Inflammatory macrophage (primary cell): ENCODE measurements around the gene SLC16A6.
"Not testable (repeated sequence)": the region's sequence is repeated elsewhere in the genome, so short reads cannot be mapped to it uniquely, and the experiment has no call there.

Experiments
- DNase-seq, 2 donors: peaks; one replicate each; pipeline ENCODE4 v3.0.0-alpha.2; 2020 to 2022

SLC16A6 gene

DNA sequence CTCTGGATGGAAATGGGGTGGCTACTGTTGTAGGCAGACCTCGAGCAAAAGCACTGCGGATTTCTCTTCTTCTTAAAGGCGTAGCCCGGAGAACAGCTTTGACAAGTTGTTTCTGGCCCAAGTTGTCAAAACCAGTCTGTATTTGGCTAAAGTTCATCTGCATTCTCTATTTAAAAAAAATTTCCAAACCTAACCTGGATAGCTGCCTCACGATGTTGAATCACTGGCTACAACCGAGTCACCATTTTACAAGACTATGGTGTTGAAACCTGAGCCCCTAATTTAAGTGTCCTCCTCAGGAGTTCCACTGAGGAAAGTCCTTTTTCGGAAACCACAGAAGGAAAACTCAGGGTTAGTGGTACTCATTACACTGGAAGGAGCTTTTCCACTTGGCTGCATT is 1.5 kb downstream of the SLC16A6 start:
- DNase-seq = peak in 1 of 2 donors; percentile 17

DNA sequence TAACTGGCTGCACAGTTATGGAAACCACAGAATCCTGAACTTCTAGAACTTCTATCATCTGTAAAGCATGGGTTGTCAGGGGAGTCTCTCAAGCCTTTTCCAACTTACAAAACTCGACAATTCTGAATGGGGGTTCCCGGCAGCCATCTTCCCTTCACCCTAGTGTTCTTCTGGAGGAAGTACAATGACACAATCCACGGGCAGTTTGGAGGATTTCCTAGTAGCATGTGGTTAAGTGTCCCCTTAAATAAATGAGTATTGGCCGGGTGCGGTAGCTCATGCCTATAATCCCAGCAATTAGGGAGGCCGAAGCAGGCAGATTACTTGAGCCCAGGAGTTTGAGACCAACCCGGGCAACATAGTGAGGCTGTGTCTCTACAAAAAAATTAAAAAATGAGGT is 2.1 kb downstream of the SLC16A6 start:
- DNase-seq = peak; percentile 80 to 86

DNA sequence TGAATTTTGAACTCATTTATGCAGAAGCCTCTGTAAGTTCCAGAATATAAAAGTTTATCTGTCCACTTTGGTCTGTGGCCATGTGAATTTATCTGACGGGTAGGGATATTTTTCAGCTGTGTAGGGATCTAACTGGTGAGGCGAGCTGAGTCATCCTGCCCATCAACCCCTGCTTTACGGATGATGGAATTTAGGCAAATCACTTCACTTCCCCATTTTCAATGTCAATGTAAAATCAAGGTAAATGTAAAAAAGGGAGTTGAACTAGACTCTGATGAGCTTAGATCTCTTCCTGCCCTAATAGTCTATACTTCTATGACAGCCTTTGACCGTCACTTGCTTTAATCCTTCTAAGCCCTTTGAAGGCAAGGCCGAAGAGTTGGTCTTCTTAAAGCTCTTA is 2.6 kb downstream of the SLC16A6 start:
- peak; percentile 79 to 85 for DNase-seq

DNA sequence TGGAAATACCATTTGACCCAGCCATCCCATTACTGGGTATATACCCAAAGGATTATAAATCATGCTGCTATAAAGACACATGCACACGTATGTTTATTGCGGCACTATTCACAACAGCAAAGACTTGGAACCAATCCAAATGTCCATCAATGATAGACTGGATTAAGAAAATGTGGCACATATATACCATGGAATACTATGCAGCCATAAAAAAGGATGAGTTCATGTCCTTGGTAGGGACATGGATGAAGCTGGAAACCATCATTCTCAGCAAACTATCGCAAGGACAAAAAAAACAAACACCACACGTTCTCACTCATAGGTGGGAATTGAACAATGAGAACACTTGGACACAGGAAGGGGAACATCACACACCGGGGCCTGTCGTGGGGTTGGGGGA is 9.0 kb downstream of the SLC16A6 start:
- DNase-seq = not testable (repeated sequence)

DNA sequence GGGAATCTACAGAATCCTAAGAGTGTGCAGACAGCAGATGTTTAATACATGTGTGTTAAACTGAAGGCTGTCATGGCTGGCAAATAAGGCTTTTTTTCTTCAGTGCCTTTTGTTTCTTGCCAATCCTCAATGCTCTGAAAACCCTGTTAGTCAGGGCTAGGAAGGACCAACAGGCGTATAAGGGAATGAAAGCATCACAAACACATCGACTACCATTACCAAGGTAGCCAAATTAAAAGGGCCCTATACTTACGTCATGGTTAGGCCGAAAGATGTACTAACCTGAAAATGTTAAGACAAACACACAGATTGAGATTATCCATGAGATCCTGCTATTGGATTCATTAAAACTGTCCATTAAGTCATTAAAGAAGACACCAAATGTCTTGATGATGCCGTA is 13.1 kb downstream of the SLC16A6 start:
- DNase-seq = no peak

DNA sequence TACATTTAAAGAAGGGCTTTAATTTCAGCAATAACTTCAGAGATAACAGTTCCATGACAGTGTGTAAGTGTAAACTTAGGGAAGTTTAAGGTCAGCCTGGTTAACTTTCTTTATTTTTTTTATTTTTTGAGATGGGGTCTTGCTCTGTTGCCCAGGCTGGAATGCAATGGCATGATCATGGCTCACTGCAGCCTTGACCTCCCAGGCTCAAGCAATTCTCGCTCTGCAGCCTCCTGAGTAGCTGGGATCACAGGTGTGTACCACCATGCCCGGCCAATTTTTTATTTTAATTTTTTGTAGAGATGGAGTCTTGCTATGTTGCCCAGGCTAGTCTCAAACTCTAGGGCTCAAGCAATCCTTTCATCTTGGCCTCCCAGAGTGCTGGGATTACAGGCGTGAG is 14.6 kb downstream of the SLC16A6 start:
- DNase-seq = not testable (repeated sequence)

DNA sequence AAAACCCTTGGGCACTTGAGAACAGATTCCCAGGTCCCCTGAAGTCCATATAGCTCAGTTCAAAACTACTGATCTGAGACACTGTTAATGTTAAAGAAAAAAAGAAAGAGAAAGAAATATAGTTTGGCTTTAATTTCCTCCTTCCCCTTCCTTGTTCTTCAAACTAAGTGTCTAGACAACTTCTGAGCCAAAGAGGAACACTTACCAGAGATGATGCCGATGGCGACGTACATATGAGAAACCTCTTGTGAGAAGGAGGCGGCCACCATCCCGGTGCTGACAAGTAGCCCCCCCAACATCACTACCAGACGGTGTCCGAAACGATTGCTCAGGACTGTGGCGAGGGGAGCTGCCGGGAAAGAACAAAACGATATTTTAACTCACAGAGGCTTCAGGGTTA is 17.2 kb downstream of the SLC16A6 start:
- peak; percentile 4 to 33 for DNase-seq

DNA sequence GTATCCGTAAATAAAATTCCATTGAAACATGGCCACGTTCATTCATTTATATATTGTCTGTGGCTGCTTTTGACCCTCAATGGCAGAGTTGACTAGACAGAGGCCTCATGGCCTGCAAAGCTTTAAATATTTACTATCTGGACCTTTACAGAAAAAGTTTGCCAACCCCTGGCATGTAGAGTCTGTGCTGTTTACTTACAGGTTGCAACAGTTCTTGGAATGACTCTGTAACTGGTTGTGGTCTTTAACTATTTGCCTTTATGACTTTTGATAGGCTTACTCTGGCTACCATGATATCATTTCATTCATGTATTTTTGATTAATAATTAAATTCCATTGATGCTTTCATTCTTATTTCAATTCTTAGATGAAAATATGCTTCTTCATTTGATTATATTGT is 25.1 kb downstream of the SLC16A6 start:
- not testable (repeated sequence) for DNase-seq

DNA sequence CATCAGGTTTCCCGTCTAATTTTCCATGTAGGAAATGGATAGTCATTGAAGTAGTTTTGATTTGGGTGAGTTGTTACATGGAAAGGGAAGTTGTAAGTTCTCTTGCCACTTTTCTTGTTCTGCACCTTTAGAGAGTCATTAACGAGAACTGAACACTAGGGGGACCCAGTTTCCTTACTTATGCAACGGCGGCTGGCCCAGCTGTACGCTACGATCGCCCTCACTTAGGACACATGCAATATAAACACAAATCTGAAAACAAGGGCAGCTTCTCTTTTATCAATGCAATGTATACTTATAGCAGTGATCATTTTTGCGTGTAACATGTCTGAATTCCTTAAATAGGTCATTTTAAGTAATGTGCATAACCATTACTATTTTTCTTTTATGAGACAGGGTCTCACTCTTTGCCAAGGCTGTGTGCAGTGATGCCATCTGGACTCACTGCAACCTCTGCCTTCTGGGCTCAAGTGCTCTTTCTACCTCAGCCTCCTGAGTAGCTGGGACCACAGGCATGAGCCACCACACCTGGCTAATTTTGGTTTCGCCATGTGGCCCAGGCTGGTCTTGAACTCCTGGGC is 27.7 kb downstream of the SLC16A6 start:
- DNase-seq = peak; percentile 64 to 70

DNA sequence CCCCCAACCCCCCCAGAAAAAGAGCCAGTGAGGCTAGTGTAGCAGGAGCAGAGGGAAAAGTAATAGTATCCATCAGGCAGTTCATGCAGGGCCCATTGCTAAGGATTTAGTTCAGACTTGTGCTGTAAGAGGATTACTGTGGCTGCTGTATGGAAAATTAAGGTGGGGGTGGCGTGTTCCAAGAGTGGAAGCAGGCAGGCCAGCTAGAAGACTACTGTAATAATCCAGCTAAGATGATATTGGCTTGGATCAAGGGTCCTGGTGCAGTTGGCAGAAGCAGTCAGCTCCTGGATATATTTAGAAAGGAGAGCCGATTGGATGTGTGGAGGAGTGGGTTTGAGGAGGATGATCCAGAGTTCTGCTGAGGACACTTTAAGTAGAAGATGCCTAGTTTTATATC is 28.5 kb downstream of the SLC16A6 start:
- DNase-seq = not testable (repeated sequence)

DNA sequence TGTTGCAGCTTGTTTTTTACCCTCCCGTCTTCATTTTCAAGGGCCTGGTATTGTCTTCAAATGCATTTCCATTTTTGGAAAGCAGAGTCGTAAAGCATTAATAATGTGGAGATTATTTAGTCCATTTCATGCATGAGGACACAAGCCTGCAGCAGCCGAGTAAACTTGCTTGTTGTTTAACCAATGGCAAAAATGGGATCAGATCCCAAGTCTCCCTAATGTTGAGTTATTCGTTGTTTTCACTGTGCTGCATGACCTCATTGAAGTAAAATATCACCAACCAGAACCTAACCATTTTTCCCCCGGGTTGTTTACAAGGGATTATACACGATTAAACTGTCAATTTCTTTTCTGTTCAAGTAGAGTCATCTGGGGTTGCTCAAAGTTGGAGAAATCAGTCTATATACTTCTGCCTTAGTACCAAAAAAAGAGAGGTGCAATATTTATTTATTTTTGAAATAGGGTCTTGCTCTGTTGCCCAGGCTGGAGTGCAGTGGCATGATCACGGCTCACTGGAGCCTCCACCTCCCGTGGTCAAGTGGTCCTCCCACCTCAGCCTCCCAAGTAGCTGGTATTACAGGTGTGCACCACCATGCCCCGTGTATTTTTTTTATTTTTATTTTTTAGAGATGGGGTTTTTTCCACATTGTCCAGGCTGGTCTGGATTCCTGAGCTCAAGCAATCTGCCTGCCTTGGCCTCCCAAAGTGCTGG is 30.7 kb downstream of the SLC16A6 start:
- no peak for DNase-seq

DNA sequence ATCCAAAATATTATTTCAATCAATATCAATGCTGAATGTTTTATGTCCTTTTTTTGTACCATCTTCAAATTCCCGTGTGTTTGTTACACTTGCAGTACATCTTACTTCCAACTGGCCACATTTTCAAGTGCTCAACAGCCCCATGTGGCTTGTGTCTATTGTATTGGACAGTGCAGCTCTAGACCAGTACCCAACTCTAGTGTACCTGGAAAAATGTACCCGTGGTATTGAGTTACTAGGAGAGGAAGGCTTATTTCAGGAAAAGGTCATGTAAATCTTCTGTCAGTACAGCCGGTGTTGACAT is 31.3 kb downstream of the SLC16A6 start:
- DNase-seq = not testable (repeated sequence)

DNA sequence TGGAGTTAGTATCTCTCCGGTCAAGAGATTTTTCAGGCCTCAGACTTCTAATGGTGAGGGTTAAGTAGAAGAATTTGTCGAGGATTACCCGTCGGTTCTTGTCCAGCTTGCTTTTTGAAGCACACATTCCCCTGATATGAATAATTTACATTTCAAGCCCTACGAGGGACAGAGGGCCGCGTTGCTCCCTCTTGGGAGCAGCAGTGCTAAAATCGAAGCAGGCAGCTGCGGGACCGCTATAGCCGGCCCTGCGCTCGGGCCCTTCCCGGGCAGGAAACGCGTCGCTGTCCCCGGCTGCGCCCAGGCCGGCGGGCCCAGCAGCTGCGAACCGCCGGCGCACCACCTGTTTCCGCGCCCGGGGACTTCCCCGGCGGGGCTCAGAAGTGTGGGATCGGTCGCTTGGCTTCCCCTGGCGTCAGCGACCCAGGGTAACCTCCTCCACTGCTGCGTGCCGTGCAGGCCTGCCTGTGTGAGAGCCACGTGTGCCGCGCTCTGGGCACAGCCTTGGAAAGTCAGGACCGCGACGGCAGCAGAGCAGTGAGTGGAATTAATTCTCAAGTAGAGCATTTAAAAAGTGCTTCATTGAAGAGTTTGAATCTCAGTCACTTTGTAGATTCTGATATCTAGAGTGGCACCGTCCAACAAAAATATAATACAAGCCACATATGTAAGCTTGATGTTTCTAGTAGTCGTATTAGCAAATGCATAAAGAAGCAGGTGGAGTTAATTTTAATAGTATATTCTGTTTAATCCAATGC is 31.9 kb downstream of the SLC16A6 start:
- peak; percentile 31 to 57 for DNase-seq

DNA sequence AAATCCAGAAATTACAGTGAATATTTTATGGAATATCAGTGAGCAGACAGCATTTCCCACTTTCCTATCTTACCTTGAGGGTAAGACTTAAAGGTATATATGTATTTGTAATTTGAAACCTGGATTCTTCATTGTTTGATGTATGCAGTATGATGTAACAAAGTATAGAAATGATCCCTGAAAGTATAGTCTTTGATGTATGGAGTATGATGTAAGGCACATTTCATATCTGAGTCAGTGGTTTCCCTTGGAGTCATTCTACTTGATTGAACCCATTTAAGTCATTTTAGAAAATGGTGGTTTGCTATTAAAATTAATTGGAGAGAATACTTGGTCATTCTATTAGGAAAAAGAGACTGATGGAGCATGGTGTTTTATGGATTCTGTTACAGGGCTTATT is 33.0 kb downstream of the SLC16A6 start:
- no peak for DNase-seq

DNA sequence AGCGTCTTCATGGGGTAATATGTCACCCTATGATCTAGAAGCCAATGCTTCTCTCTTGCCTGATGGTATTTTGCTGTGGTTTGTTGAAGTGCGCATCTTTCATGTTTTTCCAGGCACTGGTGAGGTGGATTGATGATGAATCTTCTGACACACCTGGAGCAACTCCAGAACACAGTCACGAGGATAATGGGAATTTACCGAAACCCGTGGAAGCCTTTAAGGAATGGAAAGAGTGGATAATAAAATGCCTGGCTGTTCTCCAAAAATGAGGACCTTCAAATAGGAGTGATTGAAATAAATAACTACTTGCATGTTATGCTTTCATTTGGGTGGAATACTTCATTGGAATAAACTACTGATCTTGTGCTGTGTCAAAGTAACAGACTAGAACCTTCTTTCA is 34.2 kb downstream of the SLC16A6 start:
- DNase-seq = not testable (repeated sequence)

DNA sequence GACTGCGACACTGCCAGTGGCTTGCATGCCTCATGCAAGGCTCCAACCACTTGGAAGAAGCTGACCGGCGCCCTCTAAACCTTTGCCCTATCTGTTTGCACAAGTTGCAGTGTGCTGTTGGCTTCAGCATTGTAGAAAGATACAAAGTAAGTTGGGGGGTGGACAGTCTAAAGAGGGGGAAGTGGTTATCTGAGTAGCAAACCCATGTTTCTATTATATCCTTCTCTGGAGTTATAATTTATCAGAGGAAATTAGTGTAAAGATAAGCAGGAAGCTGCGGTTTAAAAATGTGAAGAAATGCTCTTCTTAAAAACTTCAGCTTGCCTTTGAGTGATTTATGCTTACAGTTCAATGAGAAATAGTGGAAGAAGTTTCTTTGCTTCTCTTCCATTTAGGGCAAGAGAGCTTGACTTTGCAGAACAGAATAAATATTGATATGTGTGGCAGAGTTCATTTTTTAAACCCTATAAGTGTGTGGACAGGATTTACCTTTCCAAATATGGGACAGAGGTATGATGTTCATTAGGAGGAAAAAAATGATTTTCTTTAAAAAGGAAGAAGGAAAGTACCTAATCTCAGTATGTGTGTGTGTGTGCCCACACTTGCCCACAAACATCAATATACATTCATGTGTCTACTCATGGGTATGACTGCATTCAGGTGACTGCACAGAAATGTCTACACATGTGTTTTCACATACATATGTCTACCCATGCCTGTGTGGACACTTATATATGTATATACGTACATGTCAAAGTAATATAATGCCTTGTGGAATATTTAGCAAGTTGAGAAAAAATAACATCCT is 35.0 kb downstream of the SLC16A6 start:
- peak; percentile 66 to 81 for DNase-seq

DNA sequence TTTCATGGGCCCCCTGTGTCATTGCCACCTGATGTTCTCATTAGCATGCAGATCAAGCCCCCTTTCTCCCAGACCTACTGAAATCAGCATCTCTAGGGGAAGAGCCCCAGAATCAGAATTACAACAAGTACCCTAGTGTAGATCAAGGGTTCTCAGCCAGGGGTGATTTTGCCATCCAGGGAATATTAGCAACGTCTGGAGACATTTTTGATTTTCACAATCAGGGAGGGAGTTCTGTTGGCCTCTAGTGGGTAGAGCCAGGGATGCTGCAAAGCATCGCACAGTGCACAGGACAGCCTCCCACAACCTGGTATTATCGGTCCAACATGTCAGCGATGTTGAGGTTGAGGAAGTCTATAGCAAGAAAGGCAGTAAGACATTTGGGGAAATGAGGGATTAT is 35.8 kb downstream of the SLC16A6 start:
- no peak for DNase-seq

DNA sequence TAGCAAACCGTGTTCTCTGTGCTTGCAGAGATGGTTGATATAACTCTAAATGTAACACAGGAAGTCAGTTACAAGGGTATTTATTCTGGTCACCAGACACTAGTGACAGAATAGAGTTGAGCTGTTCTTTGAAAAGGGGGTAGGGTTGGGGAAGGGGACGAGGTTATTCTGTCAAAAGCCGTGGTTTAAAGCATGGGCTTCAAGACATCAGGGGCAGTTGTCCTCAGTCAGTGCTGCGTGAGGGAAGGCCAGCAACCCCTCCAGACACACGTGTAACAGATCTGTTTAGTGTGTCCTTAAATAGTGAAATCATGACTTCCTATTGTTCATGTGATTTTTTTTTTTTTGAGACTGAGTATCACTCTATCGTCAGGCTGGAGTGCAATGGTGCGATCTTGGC is 37.5 kb downstream of the SLC16A6 start:
- DNase-seq = not testable (repeated sequence)

DNA sequence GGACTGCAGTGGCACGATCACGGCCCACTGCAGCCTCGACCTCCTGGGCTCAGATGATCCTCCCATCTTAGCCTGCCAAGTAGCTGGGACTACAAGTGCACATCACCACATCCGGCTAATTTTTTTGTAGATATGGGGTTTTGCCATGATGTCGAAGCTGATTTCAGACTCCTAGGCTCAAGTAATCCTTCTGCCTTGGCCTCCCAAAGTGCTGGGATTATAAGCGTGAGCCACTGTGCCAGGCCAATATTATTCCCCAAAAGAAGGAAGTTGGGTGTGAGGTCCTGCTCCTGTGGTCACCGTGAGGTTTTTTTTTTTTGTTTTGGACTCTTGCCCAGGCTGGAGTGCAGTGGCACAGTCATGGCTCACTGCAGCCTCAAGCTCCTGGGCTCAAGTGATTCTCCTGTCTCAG is 41.6 kb downstream of the SLC16A6 start:
- DNase-seq = peak; percentile 59 to 71

DNA sequence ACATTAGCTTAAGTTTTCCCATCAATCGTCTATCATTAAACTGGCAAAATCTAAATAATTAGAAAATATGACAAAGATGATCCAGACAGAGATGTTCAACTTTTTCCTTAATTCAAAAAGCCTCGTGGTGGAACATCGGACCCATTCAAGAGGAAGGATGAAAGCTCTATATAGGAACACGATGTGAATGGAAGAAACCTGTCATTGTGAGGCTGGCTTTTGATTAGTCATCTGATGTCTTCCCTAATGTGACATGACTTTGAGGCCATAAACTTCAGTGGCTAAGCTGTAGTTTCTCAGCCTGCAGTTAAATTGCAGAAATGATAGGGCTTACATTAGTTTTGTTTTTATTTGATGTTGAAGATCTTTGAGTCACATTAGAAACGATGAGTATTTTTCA is 42.0 kb downstream of the SLC16A6 start:
- peak; percentile 42 to 55 for DNase-seq

DNA sequence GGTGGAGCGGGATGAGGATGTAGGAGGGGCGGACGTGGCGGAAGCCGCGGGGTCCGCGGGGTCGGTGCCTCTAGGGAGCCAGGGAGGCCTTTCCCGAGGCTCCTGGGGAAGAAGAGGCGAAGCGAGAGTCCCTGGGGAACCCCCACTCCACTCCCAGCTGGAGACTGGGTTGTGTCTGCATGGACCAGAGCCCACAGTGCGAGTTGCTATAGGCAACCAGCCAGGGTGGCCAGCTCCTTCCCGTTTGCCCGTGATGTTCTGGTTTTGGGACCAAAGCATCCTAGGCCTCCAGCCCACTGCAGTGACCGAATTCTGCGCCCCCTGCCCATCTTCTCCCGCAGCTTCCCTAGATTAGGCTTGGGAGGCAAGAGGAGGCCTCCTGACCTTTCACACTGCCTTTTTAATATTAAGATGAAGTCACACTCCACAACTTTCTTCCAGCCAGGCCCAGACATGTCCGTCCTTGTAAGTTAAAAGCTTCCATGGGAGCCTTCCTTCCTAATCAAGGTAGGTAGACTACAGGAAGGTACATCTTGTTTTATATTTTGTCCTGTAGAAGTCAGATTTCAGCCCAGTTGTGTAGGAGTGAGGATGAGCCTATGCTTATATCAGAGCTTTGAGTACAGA is 42.6 kb downstream of the SLC16A6 start:
- peak; percentile 27 to 49 for DNase-seq

DNA sequence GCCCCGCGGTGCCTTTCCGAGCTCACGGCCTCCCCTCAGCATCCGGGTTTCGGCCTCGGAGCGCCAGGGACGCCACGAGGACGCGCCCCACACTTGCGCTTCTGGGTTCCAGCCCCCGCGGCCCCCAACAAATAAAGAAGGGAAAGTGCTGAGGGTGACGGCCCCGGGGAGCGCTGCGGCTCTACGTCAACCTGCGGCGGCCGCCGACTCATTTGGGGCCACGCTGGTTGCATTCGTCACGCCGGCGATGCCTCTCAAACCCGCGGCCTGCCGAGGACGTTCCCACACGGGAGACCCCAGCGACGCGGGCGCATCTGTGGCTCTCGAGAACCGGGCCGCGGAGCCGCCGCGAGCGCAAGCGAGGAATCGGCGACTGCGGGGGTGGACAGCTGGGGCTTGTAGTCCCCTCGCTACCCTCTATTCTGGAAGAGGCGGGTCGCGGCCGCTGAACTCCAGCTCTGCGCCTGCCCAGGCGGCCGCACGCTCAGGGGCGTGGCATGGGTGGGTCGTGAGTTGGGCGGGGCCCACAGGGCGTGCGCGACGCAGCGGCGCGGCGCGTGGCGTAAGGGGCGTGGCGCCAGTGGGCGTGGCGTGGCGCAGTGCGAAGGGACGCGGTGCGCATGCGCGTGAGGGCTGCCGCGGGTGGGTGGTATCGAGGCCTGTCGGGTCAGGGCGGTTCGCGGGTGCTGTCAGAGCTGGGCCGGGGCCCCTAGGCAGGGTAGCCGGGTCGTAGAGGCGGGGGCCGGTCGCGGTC is 43.3 kb downstream of the SLC16A6 start, which contains the start of gene AMZ2:
AMZ2 (plus strand) TSS at position 599 of the 754 bp plus-strand sequence. CDS start 2,145 bp downstream, outside the sequence.
- peak; percentile 95 to 97 for DNase-seq
